Measurements from ENCODE around the gene TUFM.
A peak's percentile ranks its signal among the peaks of the same experiment; 100 is the strongest.

The TUFM gene

GRCh38 chr16:28802235-28803019 is 43.7 kb downstream of the TUFM start:
- FAIRE-seq (peak; percentile 52), DNase-seq (ENCODE audit: low spot score) (peak; percentile 76)
